PFSK-1 (cell line): Measurements from ENCODE around the gene PVR.

ENCODE experiments used
- REST ChIP-seq, 2 experiments: IDR thresholded peaks; 2 replicates each; pipeline versions ENCODE4 v1.6.1 to v1.8.0; 2011 to 2012; ENCODE audit warnings: low read depth in 2 of 2, low read length in 2 of 2, control low read depth in 1 of 2, inconsistent platforms in 1 of 2, mild to moderate bottlenecking in 1 of 2, moderate library complexity in 1 of 2; ENCODE audit not compliant: insufficient read depth in 1 of 2
- SIN3A ChIP-seq: IDR thresholded peaks from 2 replicates; pipeline ENCODE4 v1.6.1; 2012; ENCODE audit warnings: mild to moderate bottlenecking, low read length, moderate library complexity, borderline replicate concordance; ENCODE audit not compliant: insufficient read depth

- TF ChIP-seq SIN3A (no peak), REST (IDR thresholded peaks at IDR 0.05; ENCODE audit: insufficient read depth in 1 of 2, low read depth in 2 of 2, low read length in 2 of 2) (no peak)
Measured at GRCh38 chr19:44694184-44694579, 50.5 kb downstream of the PVR start.
